ENCODE results near the gene CASQ2. TPM values are rescaled to one million over a fixed set of nuclear protein-coding genes. Genes with fewer than 3 reads are reported as not detected.

The CASQ2 gene
- total RNA-seq, 5 donors from 2014 or later (not counting 1 experiment from before 2014, with no cell fraction given), result not detected

GRCh38 chr1:115685029-115685705 lies 83.3 kb downstream of the CASQ2 start:
- Histone ChIP-seq H3K36me3 (ENCODE audit: control insufficient read depth in 2 of 2, extremely low read depth in 1 of 2, insufficient read depth in 1 of 2, low read length in 1 of 2) (no peaks in the 10 kb centered on the region), H3K27me3 (replicated peaks in 1 of 2; ENCODE audit: control insufficient read depth in 2 of 2, extremely low read depth in 1 of 2, insufficient read depth in 2 of 2, low read length in 1 of 2) (no peaks in the 10 kb centered on the region), H3K9me3 (no peaks in the 10 kb centered on the region), H3K27ac (ENCODE audit: low read length) (no peak overlapping the region), H3K4me3 (ENCODE audit: control insufficient read depth in 1 of 2, extremely low read depth in 1 of 2, low read length in 1 of 2) (no peak overlapping the region), H3K4me1 (ENCODE audit: control insufficient read depth in 1 of 2, extremely low read depth in 1 of 2, insufficient read depth in 2 of 2, low read length in 2 of 2) (no peaks in the 10 kb centered on the region)
- H3K4me3 Mint-ChIP-seq, result no peak overlapping the region
- H3K9me3 Mint-ChIP-seq, result no peaks in the 10 kb centered on the region
- H3K27me3 Mint-ChIP-seq, result no peaks in the 10 kb centered on the region
- H3K4me1 Mint-ChIP-seq, result no peaks in the 10 kb centered on the region
- ATAC-seq (replicated peaks in 1 of 4) (no peak), DNase-seq (no peak)
- POLR2A ChIA-PET, result no interaction called here
- H3K36me3 Mint-ChIP-seq, result peaks cover 3% of the 10 kb centered on the region
- no peak overlapping the region for H3K27ac Mint-ChIP-seq
- CTCF ChIA-PET, result no interaction called here
- 97% methylated on average over 10 of the region's 14 CpGs for WGBS (ENCODE audit: insufficient coverage)

GRCh38 chr1:115682792-115683191 lies 85.7 kb downstream of the CASQ2 start:
- H3K4me3 Mint-ChIP-seq, result no peak overlapping the region
- no peak overlapping the region for H3K27ac Mint-ChIP-seq
- Histone ChIP-seq H3K27me3 (replicated peaks in 1 of 2; ENCODE audit: control insufficient read depth in 2 of 2, extremely low read depth in 1 of 2, insufficient read depth in 2 of 2, low read length in 1 of 2) (no peaks in the 10 kb centered on the region), H3K9me3 (no peaks in the 10 kb centered on the region), H3K4me3 (ENCODE audit: control insufficient read depth in 1 of 2, extremely low read depth in 1 of 2, low read length in 1 of 2) (no peak overlapping the region), H3K36me3 (ENCODE audit: control insufficient read depth in 2 of 2, extremely low read depth in 1 of 2, insufficient read depth in 1 of 2, low read length in 1 of 2) (no peaks in the 10 kb centered on the region), H3K27ac (ENCODE audit: low read length) (no peak overlapping the region), H3K4me1 (ENCODE audit: control insufficient read depth in 1 of 2, extremely low read depth in 1 of 2, insufficient read depth in 2 of 2, low read length in 2 of 2) (no peaks in the 10 kb centered on the region)
- ChIA-PET POLR2A (no interaction called here), CTCF (no interaction called here)
- H3K27me3 Mint-ChIP-seq, result no peaks in the 10 kb centered on the region
- ATAC-seq (replicated peaks in 1 of 4), result no peak
- WGBS (ENCODE audit: insufficient coverage), result no CpG with 5 or more reads among the region's 4 CpGs
- no peak for DNase-seq
- no peaks in the 10 kb centered on the region for H3K9me3 Mint-ChIP-seq
- no peaks in the 10 kb centered on the region for H3K36me3 Mint-ChIP-seq
- no peaks in the 10 kb centered on the region for H3K4me1 Mint-ChIP-seq

GRCh38 chr1:115680730-115681111 lies 87.8 kb downstream of the CASQ2 start:
- POLR2A ChIA-PET, result no interaction called here
- no peaks in the 10 kb centered on the region for H3K27me3 Mint-ChIP-seq
- H3K9me3 Mint-ChIP-seq, result no peaks in the 10 kb centered on the region
- no peaks in the 10 kb centered on the region for H3K36me3 ChIP-seq (ENCODE audit: control insufficient read depth in 2 of 2, extremely low read depth in 1 of 2, insufficient read depth in 1 of 2, low read length in 1 of 2)
- H3K27me3 ChIP-seq (replicated peaks in 1 of 2; ENCODE audit: control insufficient read depth in 2 of 2, extremely low read depth in 1 of 2, insufficient read depth in 2 of 2, low read length in 1 of 2), result no peaks in the 10 kb centered on the region
- H3K27ac ChIP-seq (ENCODE audit: low read length), result no peak overlapping the region
- H3K27ac Mint-ChIP-seq, result no peak overlapping the region
- no peaks in the 10 kb centered on the region for H3K36me3 Mint-ChIP-seq
- 100% methylated on average over 3 of the region's 5 CpGs for WGBS (ENCODE audit: insufficient coverage)
- no peaks in the 10 kb centered on the region for H3K4me1 ChIP-seq (ENCODE audit: control insufficient read depth in 1 of 2, extremely low read depth in 1 of 2, insufficient read depth in 2 of 2, low read length in 2 of 2)
- no peak for ATAC-seq (replicated peaks in 1 of 4)
- CTCF ChIA-PET, result no interaction called here
- H3K4me3 Mint-ChIP-seq, result no peak overlapping the region
- H3K4me1 Mint-ChIP-seq, result peaks cover 0 to 3% (median 0%) of the 10 kb centered on the region in 3 donors
- H3K4me3 ChIP-seq (ENCODE audit: control insufficient read depth in 1 of 2, extremely low read depth in 1 of 2, low read length in 1 of 2), result no peak overlapping the region
- DNase-seq, result no peak
- H3K9me3 ChIP-seq, result no peaks in the 10 kb centered on the region

DNA sequence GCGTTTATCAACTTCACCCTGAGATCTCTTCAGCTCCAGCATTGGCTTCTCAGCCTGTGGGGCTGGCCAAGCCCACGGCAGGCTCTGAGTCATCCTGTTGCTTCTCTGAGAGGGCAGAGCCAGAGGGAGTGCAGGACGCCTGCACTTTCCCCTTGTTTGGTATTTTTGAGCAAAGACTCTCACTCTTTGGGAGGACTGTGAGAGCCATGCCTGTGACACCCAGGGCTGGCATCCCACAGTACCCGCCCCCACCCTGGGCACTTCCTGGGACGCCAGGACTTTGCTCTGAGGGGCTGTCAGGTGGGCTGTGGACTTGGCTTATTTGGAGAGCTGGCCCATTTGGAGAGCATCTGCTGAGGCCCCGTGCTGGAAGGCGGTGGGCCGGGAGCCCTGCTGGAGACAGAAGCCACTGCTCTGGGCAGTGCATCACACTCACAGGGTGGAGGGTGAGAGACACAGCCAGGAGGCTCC lies 89.3 kb downstream of the CASQ2 start:
- no peaks in the 10 kb centered on the region for H3K36me3 Mint-ChIP-seq
- Histone ChIP-seq H3K4me1 (ENCODE audit: control insufficient read depth in 1 of 2, extremely low read depth in 1 of 2, insufficient read depth in 2 of 2, low read length in 2 of 2) (no peaks in the 10 kb centered on the region), H3K36me3 (ENCODE audit: control insufficient read depth in 2 of 2, extremely low read depth in 1 of 2, insufficient read depth in 1 of 2, low read length in 1 of 2) (no peaks in the 10 kb centered on the region), H3K27ac (ENCODE audit: low read length) (no peak overlapping the region), H3K27me3 (replicated peaks in 1 of 2; ENCODE audit: control insufficient read depth in 2 of 2, extremely low read depth in 1 of 2, insufficient read depth in 2 of 2, low read length in 1 of 2) (no peaks in the 10 kb centered on the region), H3K9me3 (no peaks in the 10 kb centered on the region), H3K4me3 (ENCODE audit: control insufficient read depth in 1 of 2, extremely low read depth in 1 of 2, low read length in 1 of 2) (no peak overlapping the region)
- H3K4me1 Mint-ChIP-seq, result peaks cover 0 to 3% (median 0%) of the 10 kb centered on the region in 3 donors
- 88% methylated on average over 7 of the region's 8 CpGs for WGBS (ENCODE audit: insufficient coverage)
- DNase-seq, result no peak
- POLR2A ChIA-PET, result no interaction called here
- no peak overlapping the region for H3K27ac Mint-ChIP-seq
- no peaks in the 10 kb centered on the region for H3K27me3 Mint-ChIP-seq
- no peaks in the 10 kb centered on the region for H3K9me3 Mint-ChIP-seq
- ATAC-seq (replicated peaks in 1 of 4), result no peak
- CTCF ChIA-PET, result interaction anchor here in 1 of 2 donors (0.6 kb wide), 1 partner anchor 841 kb away, joined by 3 read pairs; no protein-coding TSS in a partner anchor
- no peak overlapping the region for H3K4me3 Mint-ChIP-seq

- Histone ChIP-seq H3K27ac (ENCODE audit: low read length) (no peak overlapping the region), H3K9me3 (no peaks in the 10 kb centered on the region), H3K27me3 (replicated peaks in 1 of 2; ENCODE audit: control insufficient read depth in 2 of 2, extremely low read depth in 1 of 2, insufficient read depth in 2 of 2, low read length in 1 of 2) (no peaks in the 10 kb centered on the region), H3K4me3 (ENCODE audit: control insufficient read depth in 1 of 2, extremely low read depth in 1 of 2, low read length in 1 of 2) (no peak overlapping the region), H3K4me1 (ENCODE audit: control insufficient read depth in 1 of 2, extremely low read depth in 1 of 2, insufficient read depth in 2 of 2, low read length in 2 of 2) (no peaks in the 10 kb centered on the region), H3K36me3 (ENCODE audit: control insufficient read depth in 2 of 2, extremely low read depth in 1 of 2, insufficient read depth in 1 of 2, low read length in 1 of 2) (no peaks in the 10 kb centered on the region)
- peaks cover 0 to 3% (median 0%) of the 10 kb centered on the region in 3 donors for H3K4me1 Mint-ChIP-seq
- ChIA-PET POLR2A (no interaction called here), CTCF (interaction anchor here in 1 of 2 donors (0.7 kb wide), 1 partner anchor 68 kb away, joined by 5 read pairs; no protein-coding TSS in a partner anchor)
- ATAC-seq (replicated peaks in 1 of 4), result no peak
- no peak overlapping the region for H3K27ac Mint-ChIP-seq
- H3K27me3 Mint-ChIP-seq, result no peaks in the 10 kb centered on the region
- no peak for DNase-seq
- WGBS (ENCODE audit: insufficient coverage), result 98% methylated on average over 4 of the region's 5 CpGs
- H3K4me3 Mint-ChIP-seq, result no peak overlapping the region
- H3K36me3 Mint-ChIP-seq, result no peaks in the 10 kb centered on the region
- no peaks in the 10 kb centered on the region for H3K9me3 Mint-ChIP-seq
These were observed 90.4 kb downstream of the CASQ2 start for GRCh38 chr1:115678141-115678540.

DNA sequence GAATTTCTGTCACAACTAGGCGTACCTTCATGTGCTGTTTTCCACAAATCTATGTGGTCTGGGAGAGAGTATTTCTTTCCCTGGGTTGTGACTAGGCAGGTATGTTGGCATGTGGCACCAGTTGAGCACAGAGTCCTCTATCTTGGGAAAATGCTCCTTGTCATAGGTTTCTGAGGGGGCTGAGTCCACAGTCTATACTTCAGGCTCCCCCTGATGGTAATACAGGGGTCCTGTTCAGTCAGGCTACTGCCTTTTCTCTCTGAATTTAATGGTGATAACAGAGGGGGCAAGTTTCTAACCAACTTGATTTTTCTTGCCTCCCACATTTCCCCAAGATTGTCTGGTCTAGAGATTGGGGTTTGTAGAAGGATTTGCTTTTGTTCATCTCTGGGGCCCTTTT lies 90.9 kb downstream of the CASQ2 start:
- H3K27ac ChIP-seq (ENCODE audit: low read length), result no peak overlapping the region
- Mint-ChIP-seq H3K27ac (no peak overlapping the region), H3K36me3 (no peaks in the 10 kb centered on the region), H3K9me3 (no peaks in the 10 kb centered on the region), H3K4me1 (peaks cover 0 to 3% (median 0%) of the 10 kb centered on the region in 3 donors), H3K27me3 (no peaks in the 10 kb centered on the region), H3K4me3 (no peak overlapping the region)
- H3K9me3 ChIP-seq, result no peaks in the 10 kb centered on the region
- ChIA-PET POLR2A (no interaction called here), CTCF (no interaction called here)
- DNase-seq (no peak), ATAC-seq (replicated peaks in 1 of 4) (no peak)
- no peaks in the 10 kb centered on the region for H3K4me1 ChIP-seq (ENCODE audit: control insufficient read depth in 1 of 2, extremely low read depth in 1 of 2, insufficient read depth in 2 of 2, low read length in 2 of 2)
- WGBS (ENCODE audit: insufficient coverage), result 100% methylated on average over 1 of the region's 1 CpG
- H3K4me3 ChIP-seq (ENCODE audit: control insufficient read depth in 1 of 2, extremely low read depth in 1 of 2, low read length in 1 of 2), result no peak overlapping the region
- H3K36me3 ChIP-seq (ENCODE audit: control insufficient read depth in 2 of 2, extremely low read depth in 1 of 2, insufficient read depth in 1 of 2, low read length in 1 of 2), result no peaks in the 10 kb centered on the region
- H3K27me3 ChIP-seq (replicated peaks in 1 of 2; ENCODE audit: control insufficient read depth in 2 of 2, extremely low read depth in 1 of 2, insufficient read depth in 2 of 2, low read length in 1 of 2), result no peaks in the 10 kb centered on the region

- no peak overlapping the region for H3K27ac ChIP-seq (ENCODE audit: low read length)
- Mint-ChIP-seq H3K27me3 (no peaks in the 10 kb centered on the region), H3K4me3 (no peak overlapping the region), H3K4me1 (peaks cover 0 to 3% (median 0%) of the 10 kb centered on the region in 3 donors), H3K27ac (no peak overlapping the region), H3K36me3 (no peaks in the 10 kb centered on the region), H3K9me3 (no peaks in the 10 kb centered on the region)
- H3K4me1 ChIP-seq (ENCODE audit: control insufficient read depth in 1 of 2, extremely low read depth in 1 of 2, insufficient read depth in 2 of 2, low read length in 2 of 2), result no peaks in the 10 kb centered on the region
- no peaks in the 10 kb centered on the region for H3K27me3 ChIP-seq (replicated peaks in 1 of 2; ENCODE audit: control insufficient read depth in 2 of 2, extremely low read depth in 1 of 2, insufficient read depth in 2 of 2, low read length in 1 of 2)
- no peak overlapping the region for H3K4me3 ChIP-seq (ENCODE audit: control insufficient read depth in 1 of 2, extremely low read depth in 1 of 2, low read length in 1 of 2)
- DNase-seq, result no peak
- peaks cover 0 to 2% of the 10 kb centered on the region in 2 donors for H3K36me3 ChIP-seq (ENCODE audit: control insufficient read depth in 2 of 2, extremely low read depth in 1 of 2, insufficient read depth in 1 of 2, low read length in 1 of 2)
- ChIA-PET CTCF (no interaction called here), POLR2A (no interaction called here)
- no peak for ATAC-seq (replicated peaks in 1 of 4)
- no peaks in the 10 kb centered on the region for H3K9me3 ChIP-seq
- WGBS (ENCODE audit: insufficient coverage), result 91% methylated on average over 1 of the region's 3 CpGs
These were observed 91.3 kb downstream of the CASQ2 start for GRCh38 chr1:115677182-115677555.
